Dendritic cell treated with granulocyte-macrophage colony-stimulating factor and Interleukin-4, amounts not matched to agents 40 ng/mL and 50 ng/mL, for 4 days (primary cell): ENCODE data around the gene DMBX1.

Experiments
- H3K27ac Mint-ChIP-seq: one replicate; pipeline ENCODE4 v1.8.0; 2022; ENCODE audit warnings: mild to moderate bottlenecking, mixed read lengths
- H3K27me3 Mint-ChIP-seq: one replicate; pipeline ENCODE4 v1.8.0; 2022; ENCODE audit warnings: mild to moderate bottlenecking, mixed read lengths
- H3K36me3 Mint-ChIP-seq: one replicate; pipeline ENCODE4 v1.8.0; 2022; ENCODE audit warnings: low read depth, mixed read lengths
- H3K4me1 Mint-ChIP-seq: one replicate; pipeline ENCODE4 v1.8.0; 2022; ENCODE audit warnings: low read depth, mixed read lengths
- H3K4me3 Mint-ChIP-seq: one replicate; pipeline ENCODE4 v1.8.0; 2022; ENCODE audit warnings: mild to moderate bottlenecking, moderate library complexity, mixed read lengths
- H3K9me3 Mint-ChIP-seq: one replicate; pipeline ENCODE4 v1.8.0; 2022; ENCODE audit warnings: mixed read lengths
- intact Hi-C: fragments of 100-400 bp; cut with micrococcal nuclease; formaldehyde crosslinking; loops from one replicate; pipeline ENCODE4 v1.15.0; 2022

The DMBX1 gene

GRCh38 chr1:46513536-46513935 lies 23.9 kb downstream of the DMBX1 start:
- Mint-ChIP-seq H3K27ac (no peak overlapping the region), H3K4me3 (no peak overlapping the region), H3K4me1 (no peaks in the 10 kb centered on the region), H3K27me3 (peaks cover 48% of the 10 kb centered on the region), H3K9me3 (no peaks in the 10 kb centered on the region), H3K36me3 (no peaks in the 10 kb centered on the region)
- intact Hi-C loops, result no loop called here

DNA sequence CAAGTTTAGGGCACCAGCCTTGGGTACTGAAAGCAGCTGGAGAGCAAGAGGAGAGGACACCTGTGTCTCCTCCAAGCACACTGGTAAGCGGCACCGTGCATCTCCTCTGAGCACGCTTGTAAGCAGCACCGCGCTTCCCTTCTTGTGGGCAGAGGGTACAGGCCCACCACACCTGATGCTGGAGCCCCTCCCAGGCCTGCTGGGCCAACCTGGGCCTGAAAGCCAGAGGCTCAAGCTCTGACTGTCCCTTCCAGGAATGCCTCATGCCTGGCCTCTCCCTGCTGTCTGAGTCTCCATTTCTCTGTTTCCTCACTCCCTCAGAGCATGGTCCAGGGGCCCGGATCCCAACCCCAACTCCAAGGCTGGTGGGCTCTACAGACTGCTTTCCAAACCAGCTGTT lies 25.9 kb downstream of the DMBX1 start:
- H3K27me3 Mint-ChIP-seq, result peaks cover 54% of the 10 kb centered on the region
- H3K27ac Mint-ChIP-seq, result no peak overlapping the region
- H3K4me3 Mint-ChIP-seq, result no peak overlapping the region
- H3K36me3 Mint-ChIP-seq, result no peaks in the 10 kb centered on the region
- no peaks in the 10 kb centered on the region for H3K9me3 Mint-ChIP-seq
- intact Hi-C loops, result no loop called here
- no peaks in the 10 kb centered on the region for H3K4me1 Mint-ChIP-seq

DNA sequence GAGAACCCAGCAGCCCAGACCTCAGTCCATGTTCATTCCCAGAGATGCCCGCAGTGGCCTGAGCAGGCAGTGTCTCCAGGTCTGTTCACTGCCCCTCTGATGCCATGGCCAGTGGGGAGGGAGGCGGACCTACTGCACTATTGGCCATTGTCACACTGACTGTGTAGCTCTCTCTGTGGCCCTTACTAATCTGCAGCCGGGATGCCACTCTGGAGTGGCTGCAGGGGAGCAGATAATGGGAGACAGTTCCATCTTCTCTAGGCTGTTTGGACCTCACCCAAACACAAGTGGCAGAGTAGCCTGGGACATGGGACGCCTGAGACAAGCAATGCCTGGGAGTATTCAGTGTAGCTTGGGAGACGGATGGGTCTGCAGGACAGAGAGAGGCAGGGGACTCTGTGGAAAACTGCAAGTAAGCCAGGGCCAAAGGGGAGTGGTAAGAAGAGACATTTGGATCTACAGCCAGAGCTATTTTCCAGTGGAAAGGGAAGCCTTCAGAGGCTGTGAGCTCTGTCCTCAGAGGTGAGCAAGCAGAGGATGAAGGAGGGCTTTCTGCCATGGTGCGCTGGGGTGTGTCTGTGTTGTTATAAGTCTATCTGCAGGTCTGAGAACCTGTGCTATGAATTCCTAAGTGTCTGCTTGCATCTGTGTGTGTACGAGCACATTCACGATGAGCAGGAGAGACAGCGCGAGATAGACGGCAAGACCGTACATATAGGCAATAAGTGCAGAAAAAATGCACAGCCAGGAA lies 26.7 kb downstream of the DMBX1 start:
- no peak overlapping the region for H3K27ac Mint-ChIP-seq
- intact Hi-C loops, result no loop called here
- peaks cover 55% of the 10 kb centered on the region for H3K27me3 Mint-ChIP-seq
- peaks cover 2% of the 10 kb centered on the region for H3K4me1 Mint-ChIP-seq
- H3K4me3 Mint-ChIP-seq, result no peak overlapping the region
- H3K9me3 Mint-ChIP-seq, result no peaks in the 10 kb centered on the region
- no peaks in the 10 kb centered on the region for H3K36me3 Mint-ChIP-seq

- Mint-ChIP-seq H3K4me1 (peaks cover 7% of the 10 kb centered on the region), H3K4me3 (no peak overlapping the region), H3K27ac (no peak overlapping the region), H3K36me3 (no peaks in the 10 kb centered on the region), H3K27me3 (peaks cover 53% of the 10 kb centered on the region), H3K9me3 (no peaks in the 10 kb centered on the region)
- intact Hi-C loops, result no loop called here
Observed at GRCh38 chr1:46517010-46517600, 27.5 kb downstream of the DMBX1 start.

GRCh38 chr1:46517932-46518498 lies 28.4 kb downstream of the DMBX1 start:
- intact Hi-C loops, result no loop called here
- Mint-ChIP-seq H3K9me3 (no peaks in the 10 kb centered on the region), H3K4me3 (no peak overlapping the region), H3K36me3 (no peaks in the 10 kb centered on the region), H3K27me3 (peaks cover 53% of the 10 kb centered on the region), H3K27ac (no peak overlapping the region), H3K4me1 (peaks cover 16% of the 10 kb centered on the region)

- H3K4me3 Mint-ChIP-seq, result no peak overlapping the region
- H3K27me3 Mint-ChIP-seq, result peaks cover 52% of the 10 kb centered on the region
- intact Hi-C loops, result no loop called here
- H3K27ac Mint-ChIP-seq, result no peak overlapping the region
- no peaks in the 10 kb centered on the region for H3K9me3 Mint-ChIP-seq
- peaks cover 16% of the 10 kb centered on the region for H3K4me1 Mint-ChIP-seq
- H3K36me3 Mint-ChIP-seq, result no peaks in the 10 kb centered on the region
Observed at GRCh38 chr1:46519209-46519608, 29.6 kb downstream of the DMBX1 start.

DNA sequence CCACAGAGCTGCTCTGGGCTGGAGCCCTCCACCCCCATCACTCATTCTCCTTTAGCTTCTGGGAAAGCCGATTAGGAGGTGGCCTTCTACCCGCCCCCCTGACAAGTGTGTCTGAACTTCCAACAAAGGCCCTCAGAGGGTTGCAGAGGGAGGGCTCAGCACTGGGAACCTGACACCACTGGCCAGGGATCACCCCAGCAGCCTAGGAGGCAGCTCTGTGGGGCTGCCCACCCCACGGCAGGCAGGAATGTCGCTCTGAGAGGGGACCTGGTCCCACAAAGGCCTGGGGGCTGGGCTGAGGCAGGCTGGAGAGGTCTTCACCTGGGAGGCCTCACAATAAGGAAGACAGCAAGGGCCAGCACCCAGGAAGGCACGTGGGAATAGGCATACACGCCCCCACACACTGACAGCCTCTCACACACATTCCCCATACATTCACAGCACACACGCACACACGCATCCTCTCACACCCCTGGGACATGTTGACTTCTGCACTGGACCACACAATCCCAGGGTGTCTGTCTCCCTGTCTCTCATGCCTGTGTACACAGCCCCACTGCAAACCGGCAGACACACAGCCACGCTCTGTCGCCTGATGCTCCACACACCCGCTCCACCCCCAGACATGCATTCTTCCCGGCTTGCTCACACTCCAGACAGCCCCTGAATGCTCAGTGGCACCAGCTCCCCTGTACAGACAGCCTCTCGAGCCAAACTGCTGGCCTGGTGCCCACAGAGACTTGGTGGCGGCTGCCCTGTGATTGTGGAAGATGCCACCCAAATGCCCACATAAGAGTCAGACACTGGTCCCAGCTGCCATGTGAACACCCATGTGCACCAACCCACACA lies 30.7 kb downstream of the DMBX1 start:
- Mint-ChIP-seq H3K27ac (no peak overlapping the region), H3K36me3 (no peaks in the 10 kb centered on the region), H3K4me3 (no peak overlapping the region), H3K27me3 (peaks cover 56% of the 10 kb centered on the region), H3K9me3 (no peaks in the 10 kb centered on the region), H3K4me1 (peaks cover 16% of the 10 kb centered on the region)
- intact Hi-C loops, result no loop called here

DNA sequence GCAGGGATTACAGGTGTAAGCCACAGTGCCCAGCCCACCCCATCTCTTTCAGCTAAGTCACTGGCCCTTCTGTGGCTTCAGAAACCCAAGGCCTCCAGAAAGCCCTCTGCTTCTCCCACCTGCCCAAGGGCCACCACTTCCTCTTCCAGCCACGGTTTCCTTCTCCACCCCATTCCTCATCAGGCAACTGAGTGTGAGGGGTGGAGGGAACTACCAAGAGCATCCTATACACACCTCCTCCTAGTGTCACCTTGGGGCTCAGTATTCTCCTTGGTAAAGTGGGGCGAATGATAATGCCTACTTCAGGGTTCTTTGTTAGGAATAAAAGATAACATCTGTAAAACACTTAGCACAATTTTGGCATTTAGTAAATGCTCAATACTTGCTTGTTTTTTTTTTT lies 31.8 kb downstream of the DMBX1 start:
- no peaks in the 10 kb centered on the region for H3K9me3 Mint-ChIP-seq
- no peaks in the 10 kb centered on the region for H3K36me3 Mint-ChIP-seq
- peaks cover 16% of the 10 kb centered on the region for H3K4me1 Mint-ChIP-seq
- intact Hi-C loops, result no loop called here
- no peak overlapping the region for H3K4me3 Mint-ChIP-seq
- peaks cover 57% of the 10 kb centered on the region for H3K27me3 Mint-ChIP-seq
- no peak overlapping the region for H3K27ac Mint-ChIP-seq

- intact Hi-C loops, result no loop called here
- Mint-ChIP-seq H3K27me3 (peaks cover 56% of the 10 kb centered on the region), H3K9me3 (no peaks in the 10 kb centered on the region), H3K4me1 (peaks cover 16% of the 10 kb centered on the region), H3K27ac (no peak overlapping the region), H3K36me3 (no peaks in the 10 kb centered on the region), H3K4me3 (no peak overlapping the region)
Observed at GRCh38 chr1:46522184-46522968, 32.7 kb downstream of the DMBX1 start.

- Mint-ChIP-seq H3K27ac (no peak overlapping the region), H3K4me3 (no peak overlapping the region), H3K9me3 (no peaks in the 10 kb centered on the region), H3K36me3 (no peaks in the 10 kb centered on the region), H3K4me1 (peaks cover 16% of the 10 kb centered on the region), H3K27me3 (peaks cover 54% of the 10 kb centered on the region)
- intact Hi-C loops, result no loop called here
Observed at GRCh38 chr1:46522969-46523320, 33.3 kb downstream of the DMBX1 start.

- Mint-ChIP-seq H3K27ac (no peak overlapping the region), H3K9me3 (no peaks in the 10 kb centered on the region), H3K27me3 (peaks cover 53% of the 10 kb centered on the region), H3K4me1 (peaks cover 21% of the 10 kb centered on the region), H3K36me3 (no peaks in the 10 kb centered on the region), H3K4me3 (no peak overlapping the region)
- intact Hi-C loops, result no loop called here
Observed at GRCh38 chr1:46523496-46524353, 34.1 kb downstream of the DMBX1 start.

GRCh38 chr1:46524843-46525242 lies 35.2 kb downstream of the DMBX1 start:
- intact Hi-C loops, result loop anchor here (5.0 kb wide), 1 partner anchor 188 kb away; no protein-coding TSS in a partner anchor
- H3K27me3 Mint-ChIP-seq, result peaks cover 59% of the 10 kb centered on the region
- H3K36me3 Mint-ChIP-seq, result no peaks in the 10 kb centered on the region
- H3K4me3 Mint-ChIP-seq, result no peak overlapping the region
- H3K9me3 Mint-ChIP-seq, result no peaks in the 10 kb centered on the region
- no peak overlapping the region for H3K27ac Mint-ChIP-seq
- peaks cover 24% of the 10 kb centered on the region for H3K4me1 Mint-ChIP-seq
